C4-2B (cell line): ENCODE measurements around the gene CERK.

Experiments used
- H3K27ac ChIP-seq: fragments of 450-650 bp; 2 replicates; pipeline ENCODE4 v1.5.1; 2017
- CTCF ChIP-seq: fragments of 450-650 bp; conservative IDR thresholded peaks from 2 replicates; pipeline ENCODE4 v1.5.1; 2017; ENCODE audit warnings: mild to moderate bottlenecking
- ZFX ChIP-seq: fragments of 450-650 bp; IDR thresholded peaks from 2 replicates; pipeline ENCODE4 v1.6.1; 2017

Gene CERK

GRCh38 chr22:46641811-46642266 lies 96.2 kb downstream of the CERK start:
- H3K27ac ChIP-seq: no peak overlapping the region
- TF ChIP-seq ZFX (no peak), CTCF (no peak)

GRCh38 chr22:46640293-46641055 lies 97.6 kb downstream of the CERK start:
- no peak overlapping the region for H3K27ac ChIP-seq
- TF ChIP-seq ZFX (no peak), CTCF (no peak)

- no peak overlapping the region for H3K27ac ChIP-seq
- no peak for TF ChIP-seq CTCF
- no peak for TF ChIP-seq ZFX
Measured at GRCh38 chr22:46639843-46640242, 98.2 kb downstream of the CERK start.

GRCh38 chr22:46638601-46639431 lies 99.2 kb downstream of the CERK start:
- TF ChIP-seq CTCF (no peak), ZFX (no peak)
- H3K27ac ChIP-seq: no peak overlapping the region

GRCh38 chr22:46637711-46638600 lies 100.1 kb downstream of the CERK start:
- TF ChIP-seq ZFX (no peak), CTCF (no peak)
- H3K27ac ChIP-seq: no peak overlapping the region

GRCh38 chr22:46636221-46637002 lies 101.6 kb downstream of the CERK start:
- TF ChIP-seq ZFX (no peak), CTCF (no peak)
- H3K27ac ChIP-seq: peak overlapping the region; percentile 14; the same call in 1 of the 2 replicates
